HG03097 (cell line): ENCODE data around the gene DUOX1.

Experiments
- ATAC-seq: cut with Tn5 transposase; IDR thresholded peaks from one replicate; pipeline ENCODE4 v1.9.1; 2021; ENCODE audit not compliant: unreplicated experiment, low FRiP score

Gene DUOX1

DNA sequence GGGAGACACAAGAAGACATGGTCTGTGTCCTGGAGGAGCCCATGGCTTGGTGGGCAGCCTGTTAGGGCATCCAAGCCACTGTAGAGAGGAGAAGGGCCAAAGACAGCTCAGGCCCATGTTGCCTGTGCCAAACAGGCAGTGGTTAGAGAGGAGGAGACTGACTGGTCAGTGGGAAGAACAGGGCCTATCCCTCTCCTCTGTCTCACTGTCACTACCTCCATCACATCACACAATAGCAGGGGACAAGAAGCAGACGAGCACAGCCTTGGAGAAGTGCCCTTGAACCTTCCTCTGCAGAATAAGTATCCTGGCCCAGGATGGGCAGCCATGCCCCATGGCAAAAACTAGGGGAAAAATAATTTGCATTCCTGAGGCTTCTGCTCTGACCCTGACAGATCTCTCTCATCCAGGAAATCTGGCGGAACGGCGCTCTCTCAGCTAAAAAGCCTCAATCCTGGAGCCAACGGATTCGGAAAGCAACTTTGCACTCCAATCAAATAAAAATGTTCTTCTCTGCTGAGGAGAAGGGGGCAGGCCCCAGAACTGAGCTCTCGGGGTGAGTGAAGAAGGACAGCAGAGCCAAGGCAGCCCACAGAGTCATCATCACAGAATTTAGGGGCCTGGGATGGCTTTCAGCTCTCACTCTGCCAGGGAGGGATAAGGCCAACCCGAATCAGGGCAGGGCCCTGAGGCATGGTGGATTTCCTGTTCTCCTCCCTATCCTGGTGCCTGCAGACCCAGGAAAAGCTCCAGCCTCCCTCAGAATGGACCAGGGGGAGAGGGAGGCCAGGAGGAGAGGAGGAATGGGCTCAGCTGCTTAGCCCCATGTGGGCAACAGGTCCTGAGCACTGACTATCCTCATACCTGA is 56.3 kb downstream of the DUOX1 start:
- no peak for ATAC-seq

- no peak for ATAC-seq
Measured at GRCh38 chr15:45186771-45187577, 57.2 kb downstream of the DUOX1 start.

GRCh38 chr15:45187578-45187893 is 57.7 kb downstream of the DUOX1 start:
- no peak for ATAC-seq

DNA sequence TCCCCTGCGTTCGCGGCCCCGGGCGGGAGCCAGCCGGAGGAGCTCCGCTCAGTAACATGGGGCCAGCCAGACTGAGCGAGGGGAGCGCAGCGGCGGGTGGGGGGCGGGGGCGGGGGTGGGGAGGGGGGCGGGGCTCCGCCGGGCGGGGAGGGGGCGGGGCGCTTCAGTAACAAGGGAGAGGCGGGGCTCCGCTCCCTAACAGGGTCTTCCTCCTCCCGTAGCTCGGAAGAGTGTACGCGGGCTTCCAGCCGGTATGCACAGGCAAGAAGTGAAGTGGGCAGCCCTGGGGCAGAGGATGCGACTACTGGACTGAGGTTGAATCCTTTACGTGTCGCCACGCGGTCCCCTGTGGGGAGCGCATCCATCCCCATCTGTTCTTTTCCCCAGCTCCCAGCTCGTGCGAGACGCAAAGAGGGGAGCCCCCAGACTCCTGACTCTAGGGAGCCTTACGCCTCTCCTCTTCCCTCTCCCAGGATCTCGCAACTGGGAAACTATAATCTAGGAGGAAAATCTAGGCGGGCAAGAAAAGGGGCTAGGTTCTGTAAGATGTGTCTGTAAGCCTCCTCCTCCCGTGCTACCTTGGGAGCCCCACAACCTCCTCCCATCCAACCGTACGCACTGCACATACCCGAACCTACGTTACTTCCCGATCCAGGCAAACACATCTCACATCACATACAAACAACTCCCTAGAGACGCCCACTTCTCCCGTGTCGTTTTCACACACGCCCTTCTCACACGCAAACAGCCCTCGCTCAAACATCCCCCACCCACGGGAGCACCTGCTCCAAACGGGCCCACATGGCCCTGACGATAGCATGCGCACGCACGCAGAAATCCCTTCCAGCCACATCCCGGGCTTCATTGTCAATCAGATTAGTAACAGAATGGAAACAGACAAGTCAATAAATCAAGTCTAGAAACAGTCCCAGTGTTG is 58.4 kb downstream of the DUOX1 start, which contains the start of gene SHF:
Gene SHF (minus strand): TSS at position 73 of the 937 bp plus-strand sequence. CDS start 15 bp downstream, at position 58.
- no peak for ATAC-seq

DNA sequence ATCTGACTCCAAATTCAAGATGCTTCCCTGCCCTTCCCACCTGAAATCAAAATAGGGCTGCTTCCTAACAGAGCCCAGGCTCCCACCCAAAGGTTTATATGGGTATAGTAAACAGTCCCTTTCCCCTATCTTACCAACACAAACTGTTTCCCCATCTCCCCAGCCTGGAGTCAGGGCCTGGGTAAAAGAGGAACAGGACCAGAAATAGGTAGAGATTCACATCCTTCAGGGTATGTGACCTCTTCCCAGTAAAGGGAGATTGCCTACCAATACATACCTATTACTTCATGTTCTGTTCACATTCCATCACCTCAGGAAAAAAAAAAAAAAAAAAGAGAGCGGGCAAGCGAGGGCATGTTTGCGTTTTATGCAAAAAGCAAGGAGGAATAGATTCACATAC is 67.7 kb downstream of the DUOX1 start:
- ATAC-seq = no peak

DNA sequence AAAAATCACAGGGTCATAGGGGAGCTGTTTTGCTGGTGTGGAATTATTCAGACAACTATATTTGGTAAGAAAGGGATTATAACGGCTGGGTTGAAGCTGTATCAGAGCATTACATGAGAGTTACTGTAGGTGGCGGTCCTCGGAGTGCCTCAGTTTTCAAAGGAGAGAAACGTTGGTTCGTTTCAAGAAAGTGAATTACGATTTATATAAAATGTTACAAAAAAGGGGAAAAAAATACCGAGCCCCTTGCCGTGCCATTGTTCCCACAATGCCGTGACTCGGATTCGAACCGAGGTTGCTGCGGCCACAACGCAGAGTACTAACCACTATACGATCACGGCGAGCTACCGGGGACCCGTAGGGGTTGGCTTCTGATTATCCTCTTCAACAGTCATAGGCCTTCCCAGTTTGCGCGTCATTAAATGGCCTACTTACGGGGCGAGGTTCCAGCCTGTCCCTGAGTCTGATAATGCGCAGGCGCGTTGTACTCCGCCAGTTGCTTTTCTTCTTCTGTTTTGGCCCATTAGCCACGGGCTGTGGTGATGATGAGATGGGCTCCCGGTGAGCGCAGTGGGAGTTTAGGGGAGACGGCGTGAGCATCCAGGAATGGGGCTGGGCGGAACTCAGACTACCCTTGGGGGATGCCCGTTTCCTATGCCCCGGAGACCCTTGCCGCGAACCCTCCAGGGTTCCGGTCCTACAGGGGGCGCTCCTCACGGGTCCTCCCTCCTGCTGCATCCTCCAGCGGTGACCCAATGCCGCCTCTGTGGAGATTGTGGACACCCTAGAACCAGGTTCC is 68.7 kb downstream of the DUOX1 start:
- peak; percentile 52 for ATAC-seq

- ATAC-seq = peak; percentile 13
Measured at GRCh38 chr15:45199136-45199810, 69.5 kb downstream of the DUOX1 start.

- peak; percentile 43 for ATAC-seq
Measured at GRCh38 chr15:45200001-45200798, 70.4 kb downstream of the DUOX1 start.

- ATAC-seq = no peak
Measured at GRCh38 chr15:45200799-45201556, 71.2 kb downstream of the DUOX1 start.

- no peak for ATAC-seq
Measured at GRCh38 chr15:45201557-45201859, 71.7 kb downstream of the DUOX1 start.

- no peak for ATAC-seq
Measured at GRCh38 chr15:45201869-45202268, 72.1 kb downstream of the DUOX1 start.

DNA sequence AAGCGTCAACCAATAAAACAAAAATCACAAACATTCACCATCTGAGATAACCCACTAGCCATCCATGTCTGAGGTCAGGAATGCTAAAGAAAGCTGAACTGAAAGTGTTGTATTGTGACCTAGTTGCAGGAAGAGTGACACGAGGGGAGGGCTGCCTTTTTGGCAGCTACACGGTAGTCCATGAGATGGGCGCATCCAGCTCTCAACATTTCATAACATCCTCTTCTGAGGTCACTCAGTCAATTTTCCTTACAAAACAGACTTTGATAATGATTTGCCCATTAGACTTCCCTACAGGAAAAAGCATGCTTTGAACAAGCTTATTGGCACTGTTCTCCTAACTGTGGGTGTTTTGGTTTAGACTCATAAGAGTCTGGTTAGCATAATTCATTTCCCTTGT is 73.4 kb downstream of the DUOX1 start:
- ATAC-seq = no peak

- no peak for ATAC-seq
Measured at GRCh38 chr15:45205192-45205591, 75.4 kb downstream of the DUOX1 start.

- ATAC-seq = no peak
Measured at GRCh38 chr15:45212493-45212892, 82.7 kb downstream of the DUOX1 start.
